ENCODE results near the gene KCNQ1OT1.

DNA sequence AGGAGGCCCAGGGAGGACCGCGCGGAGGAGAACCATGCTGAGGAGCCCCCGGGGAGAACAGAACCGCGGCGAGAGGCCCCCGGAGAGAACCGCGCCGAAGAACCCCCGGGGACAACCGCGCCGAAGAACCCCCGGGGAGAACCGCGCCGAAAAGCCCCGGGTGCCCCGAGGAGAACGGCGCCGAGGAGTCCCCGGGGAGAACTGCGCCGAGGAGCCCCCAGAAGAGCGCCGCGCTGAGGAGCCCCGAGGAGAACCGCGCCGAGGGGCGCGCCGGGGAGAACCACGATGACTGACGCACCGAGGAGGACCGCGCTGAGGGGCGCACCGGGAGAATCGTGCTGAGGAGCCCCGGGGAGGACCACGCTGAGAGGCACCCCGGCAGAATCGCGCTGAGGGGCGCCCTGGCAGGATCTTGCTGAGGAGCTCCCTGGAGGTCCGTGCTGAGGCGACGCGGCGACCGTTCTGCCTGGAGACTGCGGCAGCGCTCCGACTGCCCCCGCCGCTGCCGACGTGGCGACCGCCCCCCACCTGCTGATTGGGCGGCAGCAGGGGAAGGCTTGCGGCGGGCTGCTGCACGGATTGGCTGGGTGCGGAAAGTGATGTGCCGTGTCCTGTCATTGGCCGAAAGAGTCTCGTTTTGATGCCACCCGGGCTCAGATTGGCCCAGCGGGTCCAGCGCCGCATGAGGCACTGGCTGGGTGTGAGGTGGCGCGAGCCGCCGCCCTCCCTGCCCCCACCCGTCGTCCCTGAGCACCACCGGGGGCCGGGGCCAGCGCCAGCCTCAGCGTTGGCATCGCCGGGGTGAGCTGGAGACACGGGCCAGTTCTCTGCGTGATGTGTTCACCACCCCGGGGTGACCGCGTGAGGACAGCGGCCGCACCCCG, at the start of gene KCNQ1OT1:
- TF ChIP-seq, protein P1, sequence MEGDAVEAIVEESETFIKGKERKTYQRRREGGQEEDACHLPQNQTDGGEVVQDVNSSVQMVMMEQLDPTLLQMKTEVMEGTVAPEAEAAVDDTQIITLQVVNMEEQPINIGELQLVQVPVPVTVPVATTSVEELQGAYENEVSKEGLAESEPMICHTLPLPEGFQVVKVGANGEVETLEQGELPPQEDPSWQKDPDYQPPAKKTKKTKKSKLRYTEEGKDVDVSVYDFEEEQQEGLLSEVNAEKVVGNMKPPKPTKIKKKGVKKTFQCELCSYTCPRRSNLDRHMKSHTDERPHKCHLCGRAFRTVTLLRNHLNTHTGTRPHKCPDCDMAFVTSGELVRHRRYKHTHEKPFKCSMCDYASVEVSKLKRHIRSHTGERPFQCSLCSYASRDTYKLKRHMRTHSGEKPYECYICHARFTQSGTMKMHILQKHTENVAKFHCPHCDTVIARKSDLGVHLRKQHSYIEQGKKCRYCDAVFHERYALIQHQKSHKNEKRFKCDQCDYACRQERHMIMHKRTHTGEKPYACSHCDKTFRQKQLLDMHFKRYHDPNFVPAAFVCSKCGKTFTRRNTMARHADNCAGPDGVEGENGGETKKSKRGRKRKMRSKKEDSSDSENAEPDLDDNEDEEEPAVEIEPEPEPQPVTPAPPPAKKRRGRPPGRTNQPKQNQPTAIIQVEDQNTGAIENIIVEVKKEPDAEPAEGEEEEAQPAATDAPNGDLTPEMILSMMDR (IDR thresholded peaks at IDR 0.05 in 8 of 11, conservative IDR thresholded peaks at IDR 0.05 in 3 of 11) = no peak
- TF ChIP-seq POLR2A (IDR thresholded peaks at IDR 0.05) = peak; percentile 39 to 95 (median 80)
